Stimulated activated naive B cell treated with anti-CD40 and anti-IgM and Interleukin-4, amounts not matched to agents 10 μg/mL and 1 μg/mL and 100 μg/mL, for 72 hours (primary cell): ENCODE data around the gene CCNJL.

Experiments used
- ATAC-seq, 2 donors: fragments of 150-1000 bp; cut with Tn5 transposase; replicated peaks; 2 replicates each; pipeline ENCODE4 v1.10.0; 2021; ENCODE audit warnings: moderate library complexity in 1 of 2
- DNase-seq: peaks from one replicate; pipeline ENCODE4 v3.0.0; 2021
- H3K27ac Mint-ChIP-seq: one replicate; pipeline ENCODE4 v1.8.0; 2022; ENCODE audit warnings: mild to moderate bottlenecking, mixed read lengths
- H3K27me3 Mint-ChIP-seq, 2 donors: one replicate each; pipeline ENCODE4 v1.8.0; 2022; ENCODE audit warnings: mixed read lengths in 2 of 2
- H3K36me3 Mint-ChIP-seq, 2 donors: one replicate each; pipeline ENCODE4 v1.8.0; 2022; ENCODE audit warnings: mixed read lengths in 2 of 2, mild to moderate bottlenecking in 1 of 2
- H3K4me1 Mint-ChIP-seq, 2 donors: one replicate each; pipeline ENCODE4 v1.8.0; 2022; ENCODE audit warnings: mixed read lengths in 2 of 2, mild to moderate bottlenecking in 1 of 2
- H3K4me3 Mint-ChIP-seq, 2 donors: one replicate each; pipeline ENCODE4 v1.8.0; 2022; ENCODE audit warnings: mild to moderate bottlenecking in 2 of 2, mixed read lengths in 2 of 2, moderate library complexity in 1 of 2
- H3K9me3 Mint-ChIP-seq, 2 donors: one replicate each; pipeline ENCODE4 v1.8.0; 2022; ENCODE audit warnings: mixed read lengths in 2 of 2, mild to moderate bottlenecking in 1 of 2

Gene CCNJL

DNA sequence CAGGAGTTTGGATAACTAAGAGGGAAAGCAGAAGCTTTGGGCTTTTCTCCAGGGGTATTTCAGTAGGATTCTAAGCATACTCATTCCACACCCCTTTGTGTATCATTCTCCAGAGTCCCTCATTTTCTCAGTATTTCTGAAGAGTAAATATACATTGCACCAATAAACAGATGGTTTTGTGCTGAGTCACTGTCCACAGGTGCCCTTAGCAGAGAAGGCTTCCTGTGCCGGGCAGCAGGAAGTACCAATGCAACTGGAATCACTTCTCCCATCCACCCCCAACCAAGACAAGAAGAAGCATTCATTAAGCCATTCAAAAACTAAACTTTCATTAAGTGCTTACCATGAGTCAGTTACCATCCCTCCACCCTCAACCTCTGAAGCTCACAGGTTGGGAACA is 3.6 kb upstream of the CCNJL start:
- Mint-ChIP-seq H3K4me3 (no peak overlapping the region), H3K4me1 (peaks cover 13 to 14% of the 10 kb centered on the region in 2 donors), H3K36me3 (peaks cover 0 to 4% of the 10 kb centered on the region in 2 donors), H3K9me3 (no peaks in the 10 kb centered on the region), H3K27me3 (peaks cover 47 to 60% of the 10 kb centered on the region in 2 donors), H3K27ac (no peak overlapping the region)
- DNase-seq (no peak), ATAC-seq (no peak)

- Mint-ChIP-seq H3K36me3 (peaks cover 0 to 4% of the 10 kb centered on the region in 2 donors), H3K27me3 (peaks cover 57 to 73% of the 10 kb centered on the region in 2 donors), H3K27ac (no peak overlapping the region), H3K9me3 (no peaks in the 10 kb centered on the region), H3K4me1 (peaks cover 13 to 14% of the 10 kb centered on the region in 2 donors), H3K4me3 (peak overlapping the region; percentile 79 to 89)
- DNase-seq (no peak), ATAC-seq (no peak)
These were observed 780 bp upstream of the CCNJL start for GRCh38 chr5:160312960-160313727.

DNA sequence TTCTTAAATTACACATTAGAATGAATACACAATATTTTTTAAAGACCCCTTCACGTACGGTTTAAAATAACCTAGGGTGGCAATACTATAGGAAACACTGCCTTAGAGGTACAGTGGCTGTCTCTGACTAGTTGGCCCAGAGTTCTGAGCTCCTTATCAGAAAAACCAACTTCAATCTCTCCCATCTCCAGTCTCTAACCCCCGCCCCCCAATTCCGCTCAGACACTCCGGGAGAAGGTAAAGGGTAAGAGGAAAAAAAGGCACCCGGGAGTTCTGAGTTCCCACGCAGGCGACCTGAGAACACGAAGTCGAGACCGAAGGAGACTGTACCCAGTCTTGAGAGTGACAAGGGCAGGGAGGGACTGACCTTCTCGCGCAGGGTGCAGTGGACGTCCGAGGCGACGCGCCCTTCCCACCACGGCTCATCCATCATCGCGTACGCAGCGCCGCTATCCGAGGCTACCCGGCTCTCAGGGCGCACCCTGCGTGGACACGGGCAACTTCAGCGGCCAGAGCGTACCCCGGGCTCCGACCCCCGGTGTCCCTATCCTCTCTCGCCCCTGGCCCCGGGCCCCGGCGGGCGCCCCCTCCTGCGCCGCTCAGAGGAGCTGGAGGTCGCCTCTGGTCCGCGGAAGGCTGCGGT is 752 bp downstream of the CCNJL start:
- Mint-ChIP-seq H3K27me3 (peaks cover 53 to 67% of the 10 kb centered on the region in 2 donors), H3K36me3 (peaks cover 0 to 4% of the 10 kb centered on the region in 2 donors), H3K9me3 (no peaks in the 10 kb centered on the region), H3K4me1 (peaks cover 13 to 14% of the 10 kb centered on the region in 2 donors), H3K27ac (no peak overlapping the region), H3K4me3 (peak overlapping the region; percentile 68 to 81)
- DNase-seq (no peak), ATAC-seq (peak; percentile 41 to 47)

DNA sequence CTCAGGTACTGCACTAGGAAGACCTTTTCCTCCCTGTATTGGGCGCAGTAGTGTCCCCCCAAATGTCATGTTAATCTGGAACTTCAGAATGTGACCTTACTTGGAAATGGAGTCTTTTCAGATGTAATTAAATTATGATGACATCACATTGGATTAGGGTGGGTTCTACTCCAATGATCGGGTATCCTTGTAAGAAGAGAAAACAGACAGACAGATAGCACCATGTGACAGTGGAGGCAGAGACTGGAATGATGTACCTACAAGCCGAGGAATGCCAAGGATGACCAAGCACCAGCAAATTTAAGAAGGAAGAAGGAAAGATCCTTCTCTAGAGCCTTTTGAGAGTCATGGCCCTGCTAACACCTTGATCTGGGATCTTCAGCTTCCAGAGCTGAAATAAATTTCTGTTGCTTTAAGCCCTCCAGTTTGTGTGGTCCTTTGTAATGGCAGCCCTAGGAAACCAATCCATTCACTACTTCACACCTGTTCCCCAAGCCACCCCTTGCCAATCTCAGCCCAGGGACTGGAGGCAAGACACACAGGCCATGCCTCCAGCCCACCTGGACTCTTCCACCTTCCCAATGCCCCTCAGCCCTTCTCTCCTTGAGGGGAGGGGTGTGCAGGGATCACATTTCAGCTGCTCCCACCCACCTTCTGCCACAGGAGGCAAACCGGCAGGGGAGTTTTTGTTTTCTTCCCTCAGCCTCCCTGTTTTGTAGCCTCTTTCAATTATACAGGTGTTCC is 1.6 kb downstream of the CCNJL start:
- Mint-ChIP-seq H3K36me3 (peaks cover 0 to 4% of the 10 kb centered on the region in 2 donors), H3K9me3 (no peaks in the 10 kb centered on the region), H3K4me1 (peaks cover 11 to 14% of the 10 kb centered on the region in 2 donors), H3K27ac (no peak overlapping the region), H3K4me3 (no peak overlapping the region), H3K27me3 (peaks cover 48 to 59% of the 10 kb centered on the region in 2 donors)
- ATAC-seq (no peak), DNase-seq (no peak)

- no peak for ATAC-seq
These were observed 2.2 kb downstream of the CCNJL start for GRCh38 chr5:160310140-160310539.

DNA sequence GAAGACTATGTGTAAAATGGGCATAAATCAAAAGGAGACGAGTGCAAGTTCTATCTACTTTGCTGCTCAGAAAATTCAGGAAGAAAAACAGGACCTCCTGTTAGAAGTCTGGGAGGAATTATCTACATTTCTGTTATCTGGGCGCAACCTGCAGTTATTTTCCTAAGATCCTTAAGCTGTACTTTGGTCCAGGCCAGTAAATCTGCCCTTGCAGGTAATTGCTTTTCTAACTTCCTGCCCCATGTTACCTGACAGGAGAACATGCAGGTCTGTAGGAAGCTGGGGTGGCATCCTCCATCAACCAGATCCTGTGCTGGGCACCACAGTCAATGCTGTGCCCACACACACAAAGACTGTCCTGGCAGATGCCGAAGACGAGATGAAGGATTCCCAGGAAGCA is 5.7 kb downstream of the CCNJL start:
- peaks cover 25 to 30% of the 10 kb centered on the region in 2 donors for H3K27me3 Mint-ChIP-seq
- H3K4me1 Mint-ChIP-seq: peaks cover 3 to 5% of the 10 kb centered on the region in 2 donors
- no peak for ATAC-seq
- no peaks in the 10 kb centered on the region for H3K36me3 Mint-ChIP-seq
- no peak overlapping the region for H3K4me3 Mint-ChIP-seq
- no peak overlapping the region for H3K27ac Mint-ChIP-seq
- no peak for DNase-seq
- no peaks in the 10 kb centered on the region for H3K9me3 Mint-ChIP-seq

More at GRCh38 chr5:160310140-160310539, 2.2 kb downstream of the CCNJL start:
- Mint-ChIP-seq H3K9me3 (no peaks in the 10 kb centered on the region), H3K4me3 (no peak overlapping the region), H3K27me3 (peaks cover 48 to 59% of the 10 kb centered on the region in 2 donors), H3K27ac (no peak overlapping the region), H3K36me3 (peaks cover 0 to 4% of the 10 kb centered on the region in 2 donors), H3K4me1 (peaks cover 11 to 14% of the 10 kb centered on the region in 2 donors)
- DNase-seq: no peak

GRCh38 chr5:160305319-160305718 is 7.0 kb downstream of the CCNJL start:
- Mint-ChIP-seq H3K36me3 (no peaks in the 10 kb centered on the region), H3K27ac (no peak overlapping the region), H3K9me3 (no peaks in the 10 kb centered on the region), H3K4me3 (no peak overlapping the region), H3K4me1 (no peaks in the 10 kb centered on the region), H3K27me3 (peaks cover 12 to 17% of the 10 kb centered on the region in 2 donors)
- DNase-seq: no peak
- ATAC-seq: no peak

- DNase-seq (no peak), ATAC-seq (no peak)
- no peak overlapping the region for H3K4me3 Mint-ChIP-seq
- no peaks in the 10 kb centered on the region for H3K36me3 Mint-ChIP-seq
- no peaks in the 10 kb centered on the region for H3K9me3 Mint-ChIP-seq
- H3K27ac Mint-ChIP-seq: no peak overlapping the region
- no peaks in the 10 kb centered on the region for H3K4me1 Mint-ChIP-seq
- H3K27me3 Mint-ChIP-seq: peaks cover 3 to 8% of the 10 kb centered on the region in 2 donors
These were observed 8.7 kb downstream of the CCNJL start for GRCh38 chr5:160303690-160304089.

- no peak for ATAC-seq
- Mint-ChIP-seq H3K4me1 (no peaks in the 10 kb centered on the region), H3K4me3 (no peak overlapping the region), H3K27me3 (no peaks in the 10 kb centered on the region), H3K36me3 (no peaks in the 10 kb centered on the region), H3K9me3 (no peaks in the 10 kb centered on the region), H3K27ac (no peak overlapping the region)
- DNase-seq: no peak
These were observed 14.2 kb downstream of the CCNJL start for GRCh38 chr5:160298189-160298588.

- Mint-ChIP-seq H3K36me3 (no peaks in the 10 kb centered on the region), H3K4me1 (no peaks in the 10 kb centered on the region), H3K27ac (no peak overlapping the region), H3K27me3 (no peaks in the 10 kb centered on the region), H3K9me3 (no peaks in the 10 kb centered on the region), H3K4me3 (no peak overlapping the region)
- no peak for ATAC-seq
- DNase-seq: no peak
These were observed 14.6 kb downstream of the CCNJL start for GRCh38 chr5:160297776-160298175.

DNA sequence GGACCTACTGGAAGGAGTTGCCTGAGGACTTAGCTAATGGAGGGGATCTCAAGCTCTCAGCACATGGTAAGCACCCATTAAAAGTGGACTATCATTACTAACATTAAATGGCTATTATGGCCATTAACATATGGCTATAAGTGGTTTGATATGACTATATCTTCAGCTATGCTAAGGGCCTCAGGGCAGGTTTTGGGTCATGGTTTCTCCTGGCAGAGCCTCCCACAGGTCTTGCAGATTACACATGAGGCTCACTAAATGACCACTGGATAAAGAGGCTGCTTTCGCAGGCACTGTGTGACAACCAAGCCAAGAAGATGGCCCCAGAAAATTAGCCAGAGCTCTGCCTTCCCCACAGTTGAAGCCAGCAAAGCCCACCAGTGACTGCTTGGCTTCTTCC is 15.4 kb downstream of the CCNJL start:
- Mint-ChIP-seq H3K27ac (no peak overlapping the region), H3K4me3 (no peak overlapping the region)
- no peak for ATAC-seq

GRCh38 chr5:160296496-160296895 is 15.9 kb downstream of the CCNJL start:
- DNase-seq (no peak), ATAC-seq (no peak)
- Mint-ChIP-seq H3K4me1 (no peaks in the 10 kb centered on the region), H3K9me3 (no peaks in the 10 kb centered on the region), H3K4me3 (no peak overlapping the region), H3K27me3 (no peaks in the 10 kb centered on the region), H3K27ac (no peak overlapping the region), H3K36me3 (no peaks in the 10 kb centered on the region)

More for the DNA sequence above, 15.4 kb downstream of the CCNJL start:
- H3K36me3 Mint-ChIP-seq: no peaks in the 10 kb centered on the region
- H3K27me3 Mint-ChIP-seq: no peaks in the 10 kb centered on the region
- DNase-seq: no peak
- H3K9me3 Mint-ChIP-seq: no peaks in the 10 kb centered on the region
- no peaks in the 10 kb centered on the region for H3K4me1 Mint-ChIP-seq

GRCh38 chr5:160293901-160294561 is 18.3 kb downstream of the CCNJL start:
- Mint-ChIP-seq H3K4me1 (peaks cover 0 to under 1% of the 10 kb centered on the region in 2 donors), H3K36me3 (no peaks in the 10 kb centered on the region), H3K27ac (no peak overlapping the region), H3K27me3 (peaks cover 5 to 6% of the 10 kb centered on the region in 2 donors), H3K4me3 (no peak overlapping the region), H3K9me3 (no peaks in the 10 kb centered on the region)
- DNase-seq (no peak), ATAC-seq (peak in 1 of 2 donors; percentile 16)

DNA sequence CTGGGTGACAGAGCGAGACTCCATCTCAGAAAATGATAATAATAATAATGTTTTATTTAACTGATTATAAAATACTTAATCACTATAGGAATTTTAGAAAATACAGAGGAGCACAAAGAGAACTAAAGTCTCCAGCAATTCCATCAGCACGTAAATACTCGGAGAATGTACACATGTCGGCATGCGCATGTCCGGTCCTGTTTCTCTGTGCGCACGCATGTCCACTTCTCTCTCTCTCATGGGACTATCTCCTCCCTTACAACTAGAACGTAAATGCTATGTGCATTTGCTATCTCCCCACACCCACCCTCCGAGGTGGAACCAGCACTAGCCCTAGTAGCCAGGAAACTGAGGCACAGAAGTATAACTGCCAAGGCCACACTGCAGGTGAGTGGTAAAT is 19.0 kb downstream of the CCNJL start:
- no peak overlapping the region for H3K27ac Mint-ChIP-seq
- no peaks in the 10 kb centered on the region for H3K36me3 Mint-ChIP-seq
- H3K4me1 Mint-ChIP-seq: peaks cover 0 to 2% of the 10 kb centered on the region in 2 donors
- DNase-seq (no peak), ATAC-seq (no peak)
- H3K27me3 Mint-ChIP-seq: peaks cover 6 to 8% of the 10 kb centered on the region in 2 donors
- no peaks in the 10 kb centered on the region for H3K9me3 Mint-ChIP-seq
- H3K4me3 Mint-ChIP-seq: no peak overlapping the region
